Central memory CD4-positive, alpha-beta T cell (primary cell): ENCODE results near the gene PHLDB1.
"Not testable (repeated sequence)": the region's sequence is repeated elsewhere in the genome, so short reads cannot be mapped to it uniquely, and the experiment has no call there.

Source experiments
- DNase-seq: peaks from one replicate; pipeline ENCODE4 v3.0.0; 2022
- total RNA-seq, 3 experiments: gene quantifications; one replicate each; lab custom pipeline; 2026; lab: John Stamatoyannopoulos, UW

The PHLDB1 gene
- total RNA-seq: 2.1 to 3.2 (median 2.9) reads per million in 3 experiments

- peak; percentile 41 for DNase-seq
Measured at GRCh38 chr11:118607401-118608359, at the start of gene PHLDB1. Gene PHLDB1, plus strand, starts transcription at chr11:118607615. Its CDS starts 6,222 bp downstream, at chr11:118613837.

- no peak for DNase-seq
Measured at GRCh38 chr11:118560806-118561205, 46.6 kb upstream of the PHLDB1 start.

DNA sequence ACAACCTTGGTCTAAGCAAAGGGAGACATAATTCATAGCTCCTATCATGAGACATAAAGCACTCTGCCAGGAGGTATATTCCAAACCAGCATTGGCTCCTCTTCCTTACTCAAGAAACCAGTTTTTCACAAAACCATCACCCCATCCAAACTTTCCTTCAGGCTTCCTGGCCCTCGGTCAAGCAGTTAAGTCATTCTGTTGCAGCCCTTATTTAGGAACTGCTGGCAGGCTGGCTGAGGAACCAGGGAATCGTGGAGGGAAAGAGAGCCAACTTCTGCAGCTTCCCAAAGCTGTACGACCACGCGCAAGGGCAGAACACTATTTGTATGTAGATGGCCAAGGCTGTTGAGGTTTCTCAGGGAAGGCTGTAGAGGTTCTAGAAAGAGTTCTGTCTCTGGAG lies 42.4 kb upstream of the PHLDB1 start:
- DNase-seq: no peak

DNA sequence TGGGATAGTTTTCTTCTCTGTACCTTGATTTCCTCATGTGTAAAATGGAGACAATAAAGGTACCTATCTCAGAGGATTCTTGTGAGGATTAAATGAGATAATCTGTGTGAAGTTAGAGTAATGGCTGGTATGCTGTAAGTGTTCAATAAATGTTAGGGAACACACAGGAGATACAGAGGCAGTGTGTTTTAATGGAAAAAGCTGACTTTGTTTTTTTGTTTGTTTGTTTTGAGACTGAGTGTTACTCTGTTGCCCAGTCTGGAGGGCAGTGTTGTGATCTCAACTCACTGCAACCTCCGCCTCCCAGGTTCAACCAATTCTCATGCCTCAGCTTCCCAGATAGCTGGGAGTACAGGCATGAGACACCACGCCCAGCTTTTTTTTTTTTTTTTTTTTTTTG lies 37.7 kb upstream of the PHLDB1 start:
- DNase-seq: no peak

- no peak for DNase-seq
Measured at GRCh38 chr11:118570787-118571186, 36.6 kb upstream of the PHLDB1 start.

- not testable (repeated sequence) for DNase-seq
Measured at GRCh38 chr11:118571701-118572060, 35.7 kb upstream of the PHLDB1 start.

- peak; percentile 77 for DNase-seq
Measured at GRCh38 chr11:118572061-118572980, 35.1 kb upstream of the PHLDB1 start, which contains the start of gene ARCN1. Gene ARCN1, plus strand, starts transcription at chr11:118572409. Its CDS starts 139 bp downstream, at chr11:118572548.

DNA sequence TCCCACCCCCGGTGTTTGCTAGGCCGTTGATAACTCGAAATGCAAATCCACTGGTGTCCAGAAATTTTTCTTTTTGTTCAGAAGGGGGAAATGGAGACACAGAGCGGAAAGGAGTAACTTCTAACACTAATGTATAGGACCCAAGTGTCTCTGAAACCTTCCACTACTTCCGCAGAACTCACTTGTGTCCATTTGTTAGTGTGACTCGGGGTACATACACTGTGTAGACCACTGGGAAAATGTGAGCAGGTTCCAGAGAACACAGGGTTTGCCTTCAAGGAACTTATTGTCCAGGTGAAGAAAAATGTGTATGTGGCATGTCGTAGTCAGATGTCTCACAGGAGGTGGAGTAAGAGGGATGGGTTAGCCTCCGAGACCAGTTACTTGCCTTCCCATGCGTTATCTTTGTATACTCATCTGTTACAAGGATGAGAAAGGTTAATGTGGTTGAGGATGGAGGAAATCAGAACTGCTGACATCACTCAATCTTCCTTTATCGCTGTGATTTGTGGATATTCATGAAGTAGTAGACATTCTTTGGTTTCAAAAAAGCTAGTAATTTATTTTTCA lies 34.3 kb upstream of the PHLDB1 start:
- DNase-seq: peak; percentile 56

DNA sequence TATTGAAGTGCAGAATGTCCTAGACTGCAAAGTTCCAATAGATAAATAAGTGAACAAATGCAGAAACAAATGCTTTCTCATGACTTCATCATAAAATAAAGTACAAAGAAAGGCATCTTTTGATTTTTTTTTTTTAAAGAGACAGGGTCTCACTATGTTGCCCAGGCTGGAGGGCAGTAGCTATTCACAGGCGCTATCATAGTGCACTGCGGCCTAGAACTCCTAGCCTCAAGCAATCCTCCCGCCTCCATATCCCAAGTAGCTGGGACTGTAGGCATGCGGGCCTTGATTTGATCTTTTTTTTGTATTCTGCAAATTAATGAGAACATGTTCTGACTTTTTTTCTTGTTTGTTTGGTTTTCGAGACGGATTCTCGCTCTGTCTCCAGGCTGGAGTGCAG lies 32.8 kb upstream of the PHLDB1 start:
- DNase-seq: no peak

DNA sequence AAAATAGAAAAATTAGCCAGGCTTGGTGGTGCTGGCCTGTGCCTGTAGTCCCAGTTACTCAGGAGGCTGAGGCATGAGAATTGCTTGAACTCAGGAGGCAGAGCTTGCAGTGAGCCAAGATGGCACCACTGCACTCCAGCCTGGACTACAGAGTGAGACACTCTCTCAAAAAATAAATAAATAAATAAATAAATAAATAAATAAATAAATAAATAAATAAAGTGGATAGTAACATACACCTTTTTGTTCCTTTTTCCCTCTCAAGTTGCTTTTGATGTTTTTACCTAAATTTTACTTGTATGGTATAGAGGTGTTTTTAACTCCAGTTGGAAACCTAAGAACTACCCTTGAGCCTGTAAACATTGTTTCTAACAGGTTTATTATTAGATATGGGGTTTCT lies 29.4 kb upstream of the PHLDB1 start:
- not testable (repeated sequence) for DNase-seq

GRCh38 chr11:118581057-118581456 lies 26.4 kb upstream of the PHLDB1 start:
- no peak for DNase-seq

DNA sequence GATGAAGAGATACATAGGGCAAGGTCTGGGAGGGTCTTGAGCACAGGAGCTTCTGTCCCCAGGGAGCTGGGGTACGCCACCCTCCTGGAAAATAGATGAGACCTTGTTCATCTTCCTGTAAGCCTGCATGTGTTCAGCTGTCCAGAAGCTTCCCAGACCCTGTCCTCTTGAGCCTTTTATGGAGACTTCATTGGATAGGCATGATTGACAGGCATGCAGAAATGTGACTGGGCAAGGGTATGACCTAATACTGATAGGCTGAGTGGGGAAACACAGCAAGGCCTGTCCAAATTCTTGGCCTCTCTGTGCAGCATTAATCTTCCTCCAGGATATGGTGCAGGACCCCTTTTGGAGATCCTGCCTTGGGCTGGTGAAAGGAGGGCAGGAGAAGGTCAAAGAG lies 19.5 kb upstream of the PHLDB1 start:
- DNase-seq: no peak

GRCh38 chr11:118592616-118593367 lies 14.6 kb upstream of the PHLDB1 start:
- no peak for DNase-seq

DNA sequence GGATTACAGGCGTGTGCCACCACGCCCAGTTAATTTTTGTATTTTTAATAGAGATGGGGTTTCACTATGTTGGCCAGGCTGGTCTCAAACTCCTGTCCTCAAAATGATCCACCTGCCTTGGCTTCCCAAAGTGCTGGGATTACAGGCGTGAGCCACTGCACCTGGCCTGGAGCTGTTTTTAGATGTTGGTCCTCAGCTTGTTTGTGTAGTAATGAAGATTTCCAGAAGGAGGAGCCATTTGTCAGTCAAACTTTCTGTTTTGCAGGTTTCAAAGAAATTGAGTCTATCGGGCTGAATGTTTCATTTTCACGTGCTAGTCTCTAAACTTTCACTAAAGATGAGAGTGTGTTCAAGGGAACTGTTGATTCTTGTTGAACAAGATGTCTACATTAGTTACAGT lies 12.4 kb upstream of the PHLDB1 start:
- DNase-seq: peak; percentile 56

DNA sequence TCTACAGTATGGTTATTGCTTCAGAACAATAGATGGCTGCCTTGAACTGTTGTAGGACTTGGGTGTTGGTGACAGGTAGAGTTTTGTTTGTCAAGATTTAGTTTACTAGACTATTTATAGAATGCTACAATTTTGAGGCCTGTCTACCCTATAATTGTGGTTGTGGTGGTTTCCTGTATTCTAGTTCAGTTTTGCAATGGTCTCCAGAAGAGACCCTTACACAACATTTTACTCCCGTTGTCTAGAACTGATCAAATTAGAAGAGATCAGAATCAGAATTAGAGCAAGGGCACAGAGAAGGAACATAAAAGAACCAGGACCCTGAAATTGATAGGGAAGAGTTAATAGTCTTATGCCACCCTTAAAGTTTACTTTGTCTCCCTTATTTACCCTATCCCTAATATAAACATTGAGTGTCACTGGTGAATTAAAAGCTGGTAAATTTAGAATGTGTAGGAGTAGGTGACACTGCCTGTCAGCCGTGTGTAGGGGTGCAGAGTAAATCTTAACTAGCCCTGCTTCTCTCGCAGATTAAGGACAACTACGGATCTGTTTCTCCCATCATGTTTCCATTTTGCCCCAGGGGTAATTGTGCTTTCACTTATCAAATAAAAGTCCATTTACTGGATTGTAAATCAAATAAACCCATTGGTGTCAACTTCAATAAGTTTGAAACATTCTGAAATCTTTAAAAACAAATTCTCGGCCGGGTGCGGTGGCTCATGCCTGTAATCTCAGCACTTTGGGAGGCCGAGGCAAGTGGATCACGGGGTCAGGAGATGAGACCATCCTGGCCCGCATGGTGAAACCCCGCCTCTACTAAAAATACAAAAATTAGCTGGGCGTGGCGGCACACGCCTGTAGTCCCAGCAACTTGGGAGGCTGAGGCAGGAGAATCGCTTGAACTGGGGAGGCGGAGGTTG lies 10.9 kb upstream of the PHLDB1 start:
- no peak for DNase-seq

DNA sequence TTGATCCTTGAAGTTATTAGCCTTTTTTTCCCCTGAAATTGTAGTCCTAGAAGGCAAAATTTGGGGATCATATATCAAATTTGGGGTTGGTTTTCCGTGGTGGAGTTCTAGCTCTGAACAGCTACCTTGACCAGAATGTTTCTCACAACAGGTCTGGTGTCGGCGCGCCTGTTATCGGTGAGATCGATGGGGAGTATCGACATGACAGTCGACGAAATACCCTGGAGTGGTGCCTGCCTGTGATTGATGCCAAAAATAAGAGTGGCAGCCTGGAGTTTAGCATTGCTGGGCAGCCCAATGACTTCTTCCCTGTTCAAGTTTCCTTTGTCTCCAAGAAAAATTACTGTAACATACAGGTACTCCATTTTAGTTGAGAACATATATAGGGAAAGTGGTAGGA lies 9.9 kb upstream of the PHLDB1 start:
- DNase-seq: no peak

- DNase-seq: no peak
Measured at GRCh38 chr11:118602331-118602730, 5.1 kb upstream of the PHLDB1 start.

GRCh38 chr11:118603709-118604108 lies 3.7 kb upstream of the PHLDB1 start:
- DNase-seq: not testable (repeated sequence)

DNA sequence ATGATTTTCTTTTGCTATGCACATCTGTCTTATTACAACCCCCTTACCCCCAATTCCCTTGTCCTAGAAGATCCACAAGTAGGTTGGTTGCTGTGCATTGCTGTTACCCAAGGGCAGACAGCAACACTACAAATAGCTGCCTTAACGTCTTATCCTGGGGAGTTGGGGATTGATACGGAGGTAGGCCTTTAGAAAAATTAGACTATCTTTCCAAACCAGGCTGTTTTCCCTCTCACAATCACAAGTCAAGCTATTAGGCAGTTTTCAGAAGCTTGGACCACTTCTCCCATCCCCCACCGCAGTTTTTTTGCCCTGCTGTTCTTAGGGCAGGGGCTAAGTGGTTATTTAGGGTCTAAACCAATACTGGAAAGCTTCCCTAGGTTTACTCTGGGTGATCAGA lies 2.8 kb upstream of the PHLDB1 start:
- DNase-seq: no peak

- no peak for DNase-seq
Measured at GRCh38 chr11:118605116-118605867, 2.1 kb upstream of the PHLDB1 start.
